K562 (cell line): ENCODE results near the gene CDC42EP2. TPM values are rescaled to one million over a fixed set of nuclear protein-coding genes. Genes with fewer than 3 reads are reported as not detected.
A peak's percentile ranks its signal among the peaks of the same experiment; 100 is the strongest.

Source experiments
- ATAC-seq: fragments of 200-7000 bp; cut with Tn5 transposase; 3 replicates; pipeline ENCODE4 v1.9.1; 2020; ENCODE audit warnings: moderate library complexity
- BruUV-seq: library from RNA; stranded (reverse); fragments of 400-500 nt; replicated peaks from 2 replicates; lab custom pipeline; 2021; lab: Mats Ljungman, UMichigan
- CTCF ChIA-PET: fragments of 300-600 bp; formaldehyde crosslinking; extraction: SDS; loops from one replicate; lab custom pipeline; 2021; ENCODE audit warnings: low intra/inter-chr PET ratio; lab: Yijun Ruan, JAX
- POLR2A ChIA-PET: fragments of 300-600, 350-650 bp; sonication (Branson Sonifier 250); formaldehyde crosslinking; extraction: SDS; loops from one replicate; lab custom pipeline; 2021; ENCODE audit warnings: antibody characterized with exemption, inconsistent platforms; lab: Yijun Ruan, JAX
- DNase-seq, 4 experiments: peaks; one replicate each; pipeline versions ENCODE4 v3.0.0 to v3.0.0-alpha.2; 2011 to 2018; ENCODE audit warnings: low spot score in 3 of 4, mixed read lengths in 3 of 4; ENCODE audit errors: extremely low read depth in 1 of 4
- FAIRE-seq: peaks from 2 replicates; lab custom pipeline; 2011; peaks lifted over from hg19 to GRCh38; lab: Jason Lieb, UNC
- H2AFZ ChIP-seq: 2 replicates; pipeline ENCODE4 v1.6.0; 2011; ENCODE audit warnings: low read depth, low read length, control low read depth, inconsistent platforms
- H3K27ac ChIP-seq: fragments of 200-600 bp; 3 replicates; pipeline ENCODE4 v1.8.0; 2011; ENCODE audit warnings: low read depth, mild to moderate bottlenecking, control low read depth, inconsistent platforms, low read length, moderate library complexity, mixed read lengths; ENCODE audit errors: extremely low read depth
- H3K27me3 ChIP-seq, 2 experiments: fragments of 300-600 bp in 1 of 2; 2 replicates in 1 of 2; 3 replicates in 1 of 2; pipeline versions ENCODE4 v1.6.0 to v1.8.0; 2011; ENCODE audit warnings: inconsistent platforms in 2 of 2, low read length in 2 of 2, mild to moderate bottlenecking in 1 of 2, mixed read lengths in 1 of 2, moderate library complexity in 1 of 2; ENCODE audit not compliant: control insufficient read depth in 2 of 2, insufficient read depth in 2 of 2
- H3K36me3 ChIP-seq: fragments of 300-600 bp; 3 replicates; pipeline ENCODE4 v1.8.0; 2011; ENCODE audit warnings: mild to moderate bottlenecking, low read length, inconsistent platforms; ENCODE audit not compliant: control insufficient read depth, insufficient read depth
- H3K4me1 ChIP-seq, 2 experiments: fragments of 200-600 bp in 1 of 2; replicated peaks in 1 of 2; 2 replicates in 1 of 2; 3 replicates in 1 of 2; pipeline versions ENCODE4 v1.5.1 to v1.8.0; 2011; ENCODE audit warnings: inconsistent platforms in 2 of 2, low read length in 2 of 2, mild to moderate bottlenecking in 1 of 2, mixed read lengths in 1 of 2, moderate library complexity in 1 of 2; ENCODE audit not compliant: control insufficient read depth in 2 of 2, insufficient read depth in 2 of 2
- H3K4me2 ChIP-seq: 2 replicates; pipeline ENCODE4 v1.6.1; 2011; ENCODE audit warnings: low read length, control low read depth, inconsistent platforms, mixed read lengths; ENCODE audit not compliant: insufficient read depth
- H3K4me3 ChIP-seq: fragments of 200-600 bp; sonication (generic), shearing (Covaris generic); 2 replicates; pipeline ENCODE4 v1.5.1; 2016; ENCODE audit warnings: control low read depth, inconsistent platforms
- H3K79me2 ChIP-seq: fragments of 200-600 bp; 3 replicates; pipeline ENCODE4 v1.8.0; 2011; ENCODE audit warnings: low read length, inconsistent platforms; ENCODE audit not compliant: control insufficient read depth, insufficient read depth
- H3K9ac ChIP-seq, 2 experiments: 2 replicates each; pipeline versions ENCODE4 v1.6.0 to v1.6.1; 2011; ENCODE audit warnings: low read depth in 2 of 2, low read length in 2 of 2, control low read depth in 1 of 2, inconsistent platforms in 1 of 2, mild to moderate bottlenecking in 1 of 2, mixed read lengths in 1 of 2; ENCODE audit not compliant: insufficient read depth in 1 of 2
- H3K9me1 ChIP-seq: one replicate; pipeline ENCODE4 v1.6.0; 2011; ENCODE audit warnings: inconsistent platforms, mild to moderate bottlenecking, low read length, moderate library complexity; ENCODE audit not compliant: control insufficient read depth, insufficient read depth
- H3K9me3 ChIP-seq: replicated peaks from 2 replicates; pipeline ENCODE4 v1.5.1; 2011; ENCODE audit warnings: low read depth, low read length, inconsistent platforms; ENCODE audit not compliant: control insufficient read depth, insufficient read depth
- H4K20me1 ChIP-seq: replicated peaks from 2 replicates; pipeline ENCODE4 v1.6.1; 2011; ENCODE audit warnings: low read length, inconsistent platforms, mixed read lengths; ENCODE audit not compliant: control insufficient read depth, insufficient read depth
- HDGF ChIP-seq: fragments of 450-650 bp; IDR thresholded peaks from 2 replicates; pipeline ENCODE4 v1.6.1; 2016
- LEF1 ChIP-seq: fragments of 450-650 bp; IDR thresholded peaks from 2 replicates; pipeline ENCODE4 v1.6.1; 2016; ENCODE audit warnings: mild to moderate bottlenecking
- RBFOX2 ChIP-seq: fragments of 200-400 bp; formaldehyde crosslinking; IDR thresholded peaks from 2 replicates; pipeline ENCODE4 v1.6.1; 2017; ENCODE audit warnings: low read depth, mild to moderate bottlenecking, low read length, moderate library complexity
- SMARCA5 ChIP-seq: fragments of 450-650 bp; IDR thresholded peaks from 2 replicates; pipeline ENCODE4 v1.6.1; 2016
- ZNF121 ChIP-seq: sonication (generic); formaldehyde crosslinking; conservative IDR thresholded peaks from 2 replicates; pipeline ENCODE4 v1.8.0; 2022; ENCODE audit warnings: missing genetic modification reagents
- WGBS: fragments of 100-300 bp; shearing (Covaris generic); methylation state at CpG from one replicate; pipeline ENCODE4 v1.1.6; 2016; ENCODE audit warnings: low coverage, mixed read lengths; ENCODE audit not compliant: insufficient coverage; ENCODE audit errors: missing lambda C conversion rate; 5-methylcytosine and 5-hydroxymethylcytosine counted together
- in situ Hi-C: fragments of 300-500 bp; cut with MboI; formaldehyde crosslinking; loops from 4 replicates; pipeline ENCODE4 v1.15.0; 2018; ENCODE audit warnings: inconsistent platforms, mixed read lengths
- intact Hi-C: fragments of 100-400 bp; cut with micrococcal nuclease; formaldehyde crosslinking; loops from 2 replicates; pipeline ENCODE4 v1.14.2; 2022
- polyA plus RNA-seq, 8 experiments: library from polyadenylated mRNA; depleted of rRNA in 4 of 8; stranded (reverse) in 5 of 8; unstranded in 3 of 8; fragments of >200 nt; fragmentation: Nextera tagmentation in 2 of 8; fragmentation: Illumina TruSeq in 1 of 8; extraction: Ambion mirVana in 2 of 8; extraction: Trizol in 1 of 8; gene quantifications; 2 replicates each; pipeline versions ENCODE4 v1.2.1 to v1.2.3, GENCODE V29; 2011 to 2014; ENCODE audit warnings: inconsistent platforms in 1 of 8, missing spikeins in 1 of 8
- total RNA-seq, 7 experiments: library from RNA; depleted of rRNA in 6 of 7; stranded (reverse); fragments of >200 nt in 6 of 7; fragmentation: Illumina TruSeq in 2 of 7; extraction: Trizol in 2 of 7; gene quantifications; 2 replicates each; pipeline versions ENCODE4 v1.2.1 to v1.2.3, GENCODE V29; 2011 to 2021; ENCODE audit warnings: low replicate concordance in 1 of 7

CDC42EP2 gene
- total and polyA plus RNA-seq, 9 of the 15 experiments (the other 6 are each of a cell fraction or from before 2014, with no cell fraction given), result 0.27 to 3.5 (median 0.83) TPM; not detected in 1

DNA sequence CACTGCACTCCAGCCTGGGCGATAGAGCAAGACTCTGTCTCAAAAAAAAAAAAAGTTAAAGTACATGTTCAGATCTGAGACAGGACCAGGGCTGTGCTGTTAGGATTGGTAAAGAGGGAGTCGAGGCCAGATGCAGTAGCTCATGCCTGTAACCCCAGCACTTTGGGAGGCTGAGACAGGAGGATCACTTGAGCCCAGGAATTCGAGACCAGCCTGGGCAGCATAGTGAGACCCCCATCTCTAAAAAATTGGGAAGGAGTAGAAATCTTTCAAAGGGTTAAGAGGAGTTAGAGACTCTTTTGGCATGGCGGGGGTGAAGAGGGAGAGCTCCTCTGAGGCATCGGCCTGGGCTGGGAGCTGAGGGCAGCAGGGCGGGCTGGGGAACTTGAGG, 56.0 kb downstream of the CDC42EP2 start:
- no peaks in the 10 kb centered on the region for H3K27me3 ChIP-seq
- TF ChIP-seq HDGF (0 out of 2 replicates have a peak, but pooled peaks have one; percentile 24), SMARCA5 (peak; percentile 65; the same call in 1 of the 2 replicates), ZNF121 (peak; percentile 73), LEF1 (no peak), RBFOX2 (0 out of 2 replicates have a peak, but pooled peaks have one; percentile 14)
- POLR2A ChIA-PET, result interaction anchor here (0.6 to 10.7 kb wide), 23 partner anchors 9 to 688 kb away, joined by 3 to 152 read pairs (median 5); partner anchors contain the start of genes FRMD8, MALAT1 and NEAT1
- peaks cover 6% of the 10 kb centered on the region; the same call in 2 of the 3 replicates for H3K79me2 ChIP-seq
- no peaks in the 10 kb centered on the region for H3K9me1 ChIP-seq
- BruUV-seq, result no TSS peak
- H3K4me1 ChIP-seq, result peaks cover 20 to 35% of the 10 kb centered on the region in 2 experiments; a peak in 4 of 5 replicates
- no peaks in the 10 kb centered on the region for H3K36me3 ChIP-seq
- 0 out of 2 replicates have a peak overlapping the region, but pooled peaks have one; percentile 10 for H2AFZ ChIP-seq
- CTCF ChIA-PET, result no interaction called here
- intact Hi-C loops (no loop called here), in situ Hi-C loops (no loop called here)
- peak overlapping the region; percentile 63 for H3K27ac ChIP-seq
- H3K4me3 ChIP-seq, result no peak overlapping the region
- no peaks in the 10 kb centered on the region for H4K20me1 ChIP-seq
- no peak for ATAC-seq
- peak overlapping the region; percentile 73; the same call in 1 of the 2 replicates for H3K4me2 ChIP-seq
- no peak for DNase-seq
- WGBS, result 56% methylated on average over 6 of the region's 6 CpGs
- FAIRE-seq, result no peak
- peak overlapping the region; percentile 46 to 86; a peak in 3 of 4 replicates for H3K9ac ChIP-seq
- no peaks in the 10 kb centered on the region for H3K9me3 ChIP-seq

Other genes with a start within 250 kb of the CDC42EP2 start
Only the 7 nearest of the 19 such genes appear.
- gene CAPN1, start 132.9 kb upstream of the CDC42EP2 start, total RNA-seq (2014; rRNA removed), result 112 and 116 TPM in 2 replicates
- 21.7 and 24.8 TPM in 2 replicates for gene CAPN1, start 132.9 kb upstream of the CDC42EP2 start, total RNA-seq (2014; rRNA removed; fragmentation: Illumina TruSeq; extraction: Trizol)
- 51.5 and 52.2 TPM in 2 replicates for gene CAPN1, start 132.9 kb upstream of the CDC42EP2 start, total RNA-seq (2015; rRNA removed; fragmentation: Illumina TruSeq; extraction: Trizol)
- gene CAPN1, start 132.9 kb upstream of the CDC42EP2 start, total RNA-seq (2021), result 195 and 199 TPM in 2 replicates
- 61.6 and 138 TPM in 2 replicates for gene CAPN1, start 132.9 kb upstream of the CDC42EP2 start, polyA plus RNA-seq (2011; rRNA removed)
- gene CAPN1, start 132.9 kb upstream of the CDC42EP2 start, polyA plus RNA-seq (2014; fragmentation: Illumina TruSeq; extraction: Trizol), result 143 and 183 TPM in 2 replicates
- gene CAPN1, start 132.9 kb upstream of the CDC42EP2 start, polyA plus RNA-seq (2014; fragmentation: Nextera tagmentation; extraction: Ambion mirVana), result 1 to 10 TPM; 3.5 to 6.0 TPM
- 112 and 133 TPM in 2 replicates for gene CAPN1, start 132.9 kb upstream of the CDC42EP2 start, polyA plus RNA-seq (2014; rRNA removed)
- gene POLA2, start 52.9 kb upstream of the CDC42EP2 start, total RNA-seq (2014; rRNA removed), result 35.0 and 37.1 TPM in 2 replicates
- 49.4 and 50.7 TPM in 2 replicates for gene POLA2, start 52.9 kb upstream of the CDC42EP2 start, total RNA-seq (2014; rRNA removed; fragmentation: Illumina TruSeq; extraction: Trizol)
- gene POLA2, start 52.9 kb upstream of the CDC42EP2 start, total RNA-seq (2015; rRNA removed; fragmentation: Illumina TruSeq; extraction: Trizol), result 47.5 and 52.5 TPM in 2 replicates
- 43.2 and 46.7 TPM in 2 replicates for gene POLA2, start 52.9 kb upstream of the CDC42EP2 start, total RNA-seq (2021)
- 114 and 134 TPM in 2 replicates for gene POLA2, start 52.9 kb upstream of the CDC42EP2 start, polyA plus RNA-seq (2011; rRNA removed)
- 92.7 and 113 TPM in 2 replicates for gene POLA2, start 52.9 kb upstream of the CDC42EP2 start, polyA plus RNA-seq (2014; fragmentation: Illumina TruSeq; extraction: Trizol)
- gene POLA2, start 52.9 kb upstream of the CDC42EP2 start, polyA plus RNA-seq (2014; fragmentation: Nextera tagmentation; extraction: Ambion mirVana), result 1 to 10 TPM; 2.7 to 5.6 TPM
- 44.4 and 52.8 TPM in 2 replicates for gene POLA2, start 52.9 kb upstream of the CDC42EP2 start, polyA plus RNA-seq (2014; rRNA removed)
- 34.4 and 44.0 TPM in 2 replicates for gene DPF2, start 19.0 kb downstream of the CDC42EP2 start, total RNA-seq (2014; rRNA removed)
- gene DPF2, start 19.0 kb downstream of the CDC42EP2 start, total RNA-seq (2014; rRNA removed; fragmentation: Illumina TruSeq; extraction: Trizol), result 28.1 and 29.3 TPM in 2 replicates
- gene DPF2, start 19.0 kb downstream of the CDC42EP2 start, total RNA-seq (2015; rRNA removed; fragmentation: Illumina TruSeq; extraction: Trizol), result 41.0 and 41.1 TPM in 2 replicates
- 74.6 and 76.3 TPM in 2 replicates for gene DPF2, start 19.0 kb downstream of the CDC42EP2 start, total RNA-seq (2021)
- gene DPF2, start 19.0 kb downstream of the CDC42EP2 start, polyA plus RNA-seq (2011; rRNA removed), result 29.7 and 40.3 TPM in 2 replicates
- 65.0 and 81.7 TPM in 2 replicates for gene DPF2, start 19.0 kb downstream of the CDC42EP2 start, polyA plus RNA-seq (2014; fragmentation: Illumina TruSeq; extraction: Trizol)
- 10 to 100 TPM; 15.6 to 33.2 TPM for gene DPF2, start 19.0 kb downstream of the CDC42EP2 start, polyA plus RNA-seq (2014; fragmentation: Nextera tagmentation; extraction: Ambion mirVana)
- gene DPF2, start 19.0 kb downstream of the CDC42EP2 start, polyA plus RNA-seq (2014; rRNA removed), result 33.2 and 35.6 TPM in 2 replicates
- 1.3 and 2.1 TPM in 2 replicates for gene TIGD3, start 39.9 kb downstream of the CDC42EP2 start, total RNA-seq (2014; rRNA removed)
- 0.29 and 0.44 TPM in 2 replicates for gene TIGD3, start 39.9 kb downstream of the CDC42EP2 start, total RNA-seq (2014; rRNA removed; fragmentation: Illumina TruSeq; extraction: Trizol)
- 0.65 and 0.75 TPM in 2 replicates for gene TIGD3, start 39.9 kb downstream of the CDC42EP2 start, total RNA-seq (2015; rRNA removed; fragmentation: Illumina TruSeq; extraction: Trizol)
- gene TIGD3, start 39.9 kb downstream of the CDC42EP2 start, total RNA-seq (2021), result 0.81 and 1.3 TPM in 2 replicates
- 0.39 and 0.56 TPM in 2 replicates for gene TIGD3, start 39.9 kb downstream of the CDC42EP2 start, polyA plus RNA-seq (2011; rRNA removed)
- 0.49 and 0.64 TPM in 2 replicates for gene TIGD3, start 39.9 kb downstream of the CDC42EP2 start, polyA plus RNA-seq (2014; fragmentation: Illumina TruSeq; extraction: Trizol)
- under 1 TPM; 0.06 to 0.08 TPM for gene TIGD3, start 39.9 kb downstream of the CDC42EP2 start, polyA plus RNA-seq (2014; fragmentation: Nextera tagmentation; extraction: Ambion mirVana)
- 0.61 and 0.98 TPM in 2 replicates for gene TIGD3, start 39.9 kb downstream of the CDC42EP2 start, polyA plus RNA-seq (2014; rRNA removed)
- 0.82 and 2.3 TPM in 2 replicates for gene SLC25A45, start 67.8 kb downstream of the CDC42EP2 start, total RNA-seq (2014; rRNA removed)
- 0.55 and 0.57 TPM in 2 replicates for gene SLC25A45, start 67.8 kb downstream of the CDC42EP2 start, total RNA-seq (2014; rRNA removed; fragmentation: Illumina TruSeq; extraction: Trizol)
- gene SLC25A45, start 67.8 kb downstream of the CDC42EP2 start, total RNA-seq (2015; rRNA removed; fragmentation: Illumina TruSeq; extraction: Trizol), result 0.40 and 0.45 TPM in 2 replicates
- gene SLC25A45, start 67.8 kb downstream of the CDC42EP2 start, total RNA-seq (2021), result 0.92 and 2.2 TPM in 2 replicates
- gene SLC25A45, start 67.8 kb downstream of the CDC42EP2 start, polyA plus RNA-seq (2011; rRNA removed), result 0.61 and 0.81 TPM in 2 replicates
- 0.51 and 0.68 TPM in 2 replicates for gene SLC25A45, start 67.8 kb downstream of the CDC42EP2 start, polyA plus RNA-seq (2014; fragmentation: Illumina TruSeq; extraction: Trizol)
- under 1 TPM; 0.15 to 0.34 TPM for gene SLC25A45, start 67.8 kb downstream of the CDC42EP2 start, polyA plus RNA-seq (2014; fragmentation: Nextera tagmentation; extraction: Ambion mirVana)
- gene SLC25A45, start 67.8 kb downstream of the CDC42EP2 start, polyA plus RNA-seq (2014; rRNA removed), result 0.93 and 1.1 TPM in 2 replicates
- gene FRMD8, start 71.8 kb downstream of the CDC42EP2 start, total RNA-seq (2014; rRNA removed), result 34.6 and 46.5 TPM in 2 replicates
- gene FRMD8, start 71.8 kb downstream of the CDC42EP2 start, total RNA-seq (2014; rRNA removed; fragmentation: Illumina TruSeq; extraction: Trizol), result 6.2 and 8.6 TPM in 2 replicates
- gene FRMD8, start 71.8 kb downstream of the CDC42EP2 start, total RNA-seq (2015; rRNA removed; fragmentation: Illumina TruSeq; extraction: Trizol), result 15.0 and 15.8 TPM in 2 replicates
- 44.2 and 54.5 TPM in 2 replicates for gene FRMD8, start 71.8 kb downstream of the CDC42EP2 start, total RNA-seq (2021)
- gene FRMD8, start 71.8 kb downstream of the CDC42EP2 start, polyA plus RNA-seq (2011; rRNA removed), result 16.0 and 19.9 TPM in 2 replicates
- 12.0 and 19.4 TPM in 2 replicates for gene FRMD8, start 71.8 kb downstream of the CDC42EP2 start, polyA plus RNA-seq (2014; fragmentation: Illumina TruSeq; extraction: Trizol)
- gene FRMD8, start 71.8 kb downstream of the CDC42EP2 start, polyA plus RNA-seq (2014; fragmentation: Nextera tagmentation; extraction: Ambion mirVana), result 1 to 10 TPM; 4.5 to 5.0 TPM
- gene FRMD8, start 71.8 kb downstream of the CDC42EP2 start, polyA plus RNA-seq (2014; rRNA removed), result 33.4 and 41.7 TPM in 2 replicates
- 15.2 and 20.1 TPM in 2 replicates for gene NEAT1, start 107.9 kb downstream of the CDC42EP2 start, total RNA-seq (2014; rRNA removed)
- 62.8 and 76.9 TPM in 2 replicates for gene NEAT1, start 107.9 kb downstream of the CDC42EP2 start, total RNA-seq (2014; rRNA removed; fragmentation: Illumina TruSeq; extraction: Trizol)
- 26.3 and 31.5 TPM in 2 replicates for gene NEAT1, start 107.9 kb downstream of the CDC42EP2 start, total RNA-seq (2015; rRNA removed; fragmentation: Illumina TruSeq; extraction: Trizol)
- gene NEAT1, start 107.9 kb downstream of the CDC42EP2 start, total RNA-seq (2021), result 129 and 208 TPM in 2 replicates
- gene NEAT1, start 107.9 kb downstream of the CDC42EP2 start, polyA plus RNA-seq (2011; rRNA removed), result 56.2 and 171 TPM in 2 replicates
- gene NEAT1, start 107.9 kb downstream of the CDC42EP2 start, polyA plus RNA-seq (2014; fragmentation: Illumina TruSeq; extraction: Trizol), result 137 and 146 TPM in 2 replicates
- 10 to 100 TPM; 22.8 to 30.1 TPM for gene NEAT1, start 107.9 kb downstream of the CDC42EP2 start, polyA plus RNA-seq (2014; fragmentation: Nextera tagmentation; extraction: Ambion mirVana)
- gene NEAT1, start 107.9 kb downstream of the CDC42EP2 start, polyA plus RNA-seq (2014; rRNA removed), result 382 and 389 TPM in 2 replicates